ENCODE data around the gene NLGN4Y.

GRCh38 chrY:14762903-14763302 lies 238.6 kb downstream of the NLGN4Y start:
- TF ChIP-seq POLR2A (IDR thresholded peaks at IDR 0.05) (no peak), CTCF (IDR thresholded peaks at IDR 0.05) (no peak)
